ENCODE measurements around the gene PLCZ1.
"Not testable (repeated sequence)": the region's sequence is repeated elsewhere in the genome, so short reads cannot be mapped to it uniquely, and the experiment has no call there.

The PLCZ1 gene

DNA sequence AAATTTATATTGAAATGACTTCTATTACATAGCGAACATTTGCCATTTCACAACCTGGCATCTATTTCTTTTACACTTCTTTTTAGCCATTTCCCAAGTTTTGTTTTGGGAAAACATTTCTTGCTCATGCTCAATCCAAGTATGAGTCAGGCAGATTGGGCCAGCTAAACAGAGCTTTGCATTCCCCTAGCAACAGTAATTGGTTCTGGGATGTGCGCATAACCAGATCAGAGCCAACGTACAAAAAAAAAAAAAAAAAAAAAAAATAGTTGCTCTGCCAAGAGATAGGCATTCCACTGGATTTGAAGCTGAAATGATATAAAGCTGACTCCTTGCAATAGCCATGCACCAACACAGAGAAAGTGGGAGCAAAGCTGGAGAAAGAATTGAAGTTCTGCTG lies 37.5 kb downstream of the PLCZ1 start:
- no peak for DNase-seq (ENCODE audit: low read depth)

DNA sequence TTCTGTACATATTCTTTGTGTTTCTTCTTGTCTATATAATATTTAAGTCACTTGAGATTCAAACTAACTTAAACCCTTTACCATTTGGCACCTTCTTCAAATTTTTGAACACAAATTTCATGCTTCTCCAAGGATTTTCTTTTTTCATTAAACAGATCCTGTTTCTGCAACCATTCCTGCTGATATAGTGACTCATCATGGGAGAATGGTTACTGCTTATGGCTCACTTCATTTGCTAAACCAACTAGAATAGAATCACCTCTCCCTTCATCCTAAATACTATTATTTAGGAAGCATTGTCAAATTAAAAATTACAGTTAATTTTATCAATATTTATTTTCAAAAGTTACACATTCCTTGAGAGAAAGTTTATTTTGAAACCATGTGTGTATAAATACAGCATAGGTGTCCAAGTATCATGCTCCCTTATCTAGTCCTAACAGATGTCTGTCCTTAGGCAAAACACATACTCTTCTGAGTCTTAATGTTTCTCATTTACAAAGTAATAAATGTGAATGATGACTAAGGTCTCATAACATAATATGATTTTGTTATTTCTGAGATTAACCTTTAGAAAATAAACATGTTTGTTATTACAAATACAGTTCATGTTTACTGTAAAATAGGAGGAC lies 40.7 kb downstream of the PLCZ1 start:
- DNase-seq (ENCODE audit: low read depth), result no peak

DNA sequence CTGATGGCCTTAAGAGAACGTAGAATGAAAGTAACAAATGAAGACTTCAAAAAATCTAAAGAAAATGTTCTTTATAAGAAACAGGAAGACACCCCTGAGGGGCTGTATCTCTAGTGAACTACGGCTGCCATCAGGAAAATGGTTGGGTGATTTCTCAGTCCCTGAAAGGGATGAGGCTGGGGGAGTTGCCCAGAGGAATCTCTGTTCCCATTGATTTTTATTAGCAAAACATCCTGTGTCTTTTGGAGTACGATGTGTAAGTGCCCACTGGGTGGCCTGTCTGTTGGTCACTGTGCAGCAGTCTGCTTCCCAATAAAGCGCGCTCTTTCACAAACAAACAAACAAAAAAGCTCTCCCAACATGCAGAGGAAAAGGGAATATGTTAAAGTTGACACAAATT lies 43.8 kb downstream of the PLCZ1 start:
- not testable (repeated sequence) for DNase-seq (ENCODE audit: low read depth)

DNA sequence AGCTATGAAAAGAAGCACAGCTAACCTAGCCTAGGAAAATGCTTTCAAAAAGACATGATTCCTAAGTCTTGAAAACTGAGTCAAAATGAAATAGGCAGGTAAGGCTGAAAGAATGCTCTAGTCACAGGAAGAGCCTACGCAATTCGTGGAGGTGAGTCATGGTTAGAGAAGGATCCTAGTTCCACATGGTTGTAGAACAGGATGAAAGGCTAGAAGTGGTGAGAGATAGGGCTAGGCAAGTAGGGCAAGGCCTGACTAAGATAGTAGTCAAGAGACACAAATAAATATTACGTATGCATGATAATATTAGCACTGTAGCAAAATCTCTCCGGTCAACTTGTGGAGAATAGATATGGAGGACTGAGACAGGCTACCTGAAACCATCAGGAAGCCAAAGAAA lies 47.2 kb downstream of the PLCZ1 start:
- DNase-seq (ENCODE audit: low read depth), result no peak

DNA sequence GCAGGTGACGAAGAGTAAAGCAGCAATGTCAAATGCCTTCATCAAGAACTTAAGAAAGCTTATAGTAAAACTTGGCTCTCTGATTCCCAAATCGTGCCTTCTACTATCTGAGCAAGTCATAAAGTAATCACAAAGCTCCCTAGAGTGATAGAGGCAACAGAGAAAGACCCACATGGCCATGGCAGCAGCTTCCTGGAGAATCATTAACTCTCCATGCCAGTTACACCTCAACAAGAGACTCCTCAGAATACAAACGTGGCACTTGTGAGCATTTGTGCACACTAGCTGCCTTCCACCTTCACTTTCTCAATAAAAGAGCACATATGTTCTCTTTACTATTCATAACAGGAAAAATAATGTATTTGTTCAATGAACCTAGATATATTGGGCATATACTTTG lies 48.0 kb downstream of the PLCZ1 start:
- no peak for DNase-seq (ENCODE audit: low read depth)

DNA sequence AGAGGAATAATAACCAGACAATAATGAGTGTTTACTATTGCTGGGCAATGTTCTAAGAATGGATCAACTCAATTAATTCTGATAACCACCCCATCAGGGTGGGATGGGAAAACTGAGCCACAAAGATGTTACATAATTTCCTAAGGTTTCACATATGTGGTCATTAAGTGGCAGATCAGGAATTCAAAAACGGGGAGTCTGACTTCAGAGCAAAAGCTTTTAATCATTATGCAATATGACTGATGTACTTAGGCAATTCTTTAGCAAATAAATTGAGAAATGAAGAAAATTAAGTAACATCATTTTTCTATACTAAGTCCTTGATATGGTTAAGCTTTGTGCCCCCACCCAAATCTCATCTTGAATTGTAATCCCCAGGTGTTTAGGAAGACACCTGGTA lies 53.4 kb downstream of the PLCZ1 start:
- DNase-seq (ENCODE audit: low read depth), result no peak

DNA sequence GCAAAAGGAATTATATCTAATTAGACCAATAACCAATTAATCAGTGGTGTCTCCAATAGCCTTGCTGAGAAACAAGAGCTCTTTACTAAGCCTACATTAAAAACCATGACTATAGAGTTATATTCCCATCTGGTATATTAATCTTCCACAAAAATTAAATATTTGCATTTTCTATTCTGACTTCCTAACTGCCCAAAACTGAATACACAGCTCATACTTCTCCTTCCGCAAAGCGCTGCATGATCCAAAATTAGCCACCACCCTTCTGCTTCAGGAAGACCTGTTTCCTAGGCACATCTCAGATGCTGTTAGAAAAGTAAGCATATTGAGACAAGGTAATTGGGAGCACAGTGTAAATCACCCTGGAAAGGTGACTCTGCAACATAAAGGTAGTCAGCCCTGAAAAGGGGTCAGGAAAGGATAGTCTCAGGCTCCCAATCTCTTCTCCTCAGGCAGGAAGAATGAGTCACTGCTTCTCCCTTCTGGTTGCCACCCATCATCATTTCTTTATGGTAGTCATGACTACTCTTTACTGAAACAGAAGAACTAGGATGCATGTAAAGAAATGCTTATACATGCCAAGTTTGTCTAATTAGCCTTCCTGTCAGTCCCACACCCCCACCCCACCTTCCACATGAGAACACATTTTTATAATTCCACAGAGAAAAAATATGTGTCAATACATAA lies 54.3 kb downstream of the PLCZ1 start:
- DNase-seq (ENCODE audit: low read depth), result no peak

DNA sequence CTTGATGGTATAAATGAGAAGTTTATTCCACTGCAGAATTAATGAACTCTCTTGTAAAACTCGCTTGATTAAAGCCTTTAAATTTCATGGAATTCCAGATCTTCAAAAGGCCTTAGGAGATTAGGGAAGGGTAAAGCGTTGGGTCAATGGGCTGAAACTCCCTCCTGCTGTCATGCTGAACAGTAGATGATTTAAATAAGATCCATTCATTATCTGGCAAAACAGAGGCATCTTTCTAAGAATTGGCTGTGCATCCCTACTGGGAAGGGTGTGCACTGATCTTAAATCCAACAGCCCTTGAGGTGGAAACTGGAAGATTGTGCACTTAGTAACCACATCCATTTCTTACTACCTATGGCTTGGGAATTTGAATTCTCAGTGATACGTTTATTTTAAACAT lies 56.0 kb downstream of the PLCZ1 start:
- DNase-seq (ENCODE audit: low read depth), result no peak

DNA sequence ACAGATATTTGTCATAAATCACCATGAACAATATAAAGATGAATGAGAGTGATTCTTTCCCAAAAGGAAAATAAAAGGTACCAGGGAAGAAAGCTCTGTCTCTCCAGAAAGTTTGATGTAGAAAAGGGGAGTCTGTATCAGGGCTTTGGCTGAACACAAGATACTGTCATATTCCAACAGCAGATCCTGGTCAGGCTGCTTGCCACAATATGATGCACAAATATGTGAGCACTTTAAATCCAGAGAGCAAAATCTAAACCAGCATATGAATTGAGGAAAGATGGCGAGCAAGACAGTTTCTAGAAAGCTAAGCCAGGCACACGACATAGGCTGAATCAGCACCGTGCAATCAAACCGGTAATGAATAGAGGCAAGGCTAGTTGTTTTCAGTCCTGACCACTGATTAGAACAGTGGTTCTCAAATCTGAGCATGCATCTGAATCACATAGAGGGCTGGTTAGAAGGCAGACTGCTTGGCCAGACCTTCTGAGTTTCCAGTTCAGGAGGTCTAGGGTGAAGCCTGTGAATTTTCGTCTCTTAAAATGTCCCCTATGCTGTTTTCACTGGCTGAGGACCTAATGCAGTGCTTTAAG lies 60.7 kb downstream of the PLCZ1 start:
- no peak for DNase-seq (ENCODE audit: low read depth)

DNA sequence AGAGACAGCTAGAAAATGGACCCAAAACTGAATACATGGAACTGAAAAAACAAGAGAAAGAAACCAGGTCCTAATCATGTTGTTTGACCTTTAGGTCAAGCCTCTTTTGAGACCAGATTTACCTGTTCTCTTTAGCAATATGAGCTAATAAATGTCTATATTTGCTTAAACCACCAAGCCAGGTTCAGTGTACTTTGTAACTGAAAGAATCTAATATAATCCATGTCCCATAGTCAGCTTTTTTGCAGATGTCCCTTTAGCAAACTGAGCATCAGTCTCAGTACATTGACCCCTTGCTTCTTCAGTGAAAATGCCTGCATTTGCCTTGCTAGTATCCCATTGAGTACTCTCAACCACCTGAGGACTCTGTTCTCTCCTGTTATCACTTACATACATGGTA lies 61.7 kb downstream of the PLCZ1 start:
- no peak for DNase-seq (ENCODE audit: low read depth)

DNA sequence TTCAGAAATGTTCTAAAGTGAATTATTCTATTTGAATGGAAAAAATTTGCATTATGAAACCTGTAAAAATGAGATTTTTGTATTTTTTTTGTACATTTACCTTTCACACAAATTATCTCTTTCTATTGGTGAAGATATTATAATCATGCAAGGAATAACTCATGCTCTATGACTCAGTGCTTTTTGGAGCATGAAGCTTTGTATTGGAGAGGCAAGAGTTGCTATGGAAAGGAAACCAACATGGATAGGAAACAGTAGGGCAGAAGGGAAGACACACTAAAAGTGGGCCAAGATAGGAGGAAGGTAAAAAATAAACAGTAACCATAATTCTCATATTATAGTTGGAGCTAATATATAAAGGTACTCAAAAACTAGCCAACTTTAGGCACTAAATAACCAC lies 79.0 kb downstream of the PLCZ1 start:
- no peak for DNase-seq (ENCODE audit: low read depth)

DNA sequence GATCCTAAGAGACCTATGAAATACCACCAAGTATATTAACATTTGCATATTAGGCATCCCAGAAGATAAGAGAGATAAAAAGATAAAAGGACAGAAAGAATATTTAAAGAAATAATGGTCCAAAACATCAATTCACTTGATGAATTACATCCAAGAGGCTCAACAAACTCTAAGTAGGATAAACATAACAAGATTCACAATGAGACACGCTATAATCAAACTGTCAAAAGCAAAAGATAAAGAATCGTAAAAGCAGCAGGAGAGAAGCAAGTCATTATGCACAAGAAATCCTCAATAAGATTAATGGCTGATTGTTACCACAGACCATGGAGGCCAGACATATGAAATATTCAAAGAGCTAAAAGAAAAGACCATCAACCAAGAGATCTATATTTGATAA lies 79.6 kb downstream of the PLCZ1 start:
- no peak for DNase-seq (ENCODE audit: low read depth)

DNA sequence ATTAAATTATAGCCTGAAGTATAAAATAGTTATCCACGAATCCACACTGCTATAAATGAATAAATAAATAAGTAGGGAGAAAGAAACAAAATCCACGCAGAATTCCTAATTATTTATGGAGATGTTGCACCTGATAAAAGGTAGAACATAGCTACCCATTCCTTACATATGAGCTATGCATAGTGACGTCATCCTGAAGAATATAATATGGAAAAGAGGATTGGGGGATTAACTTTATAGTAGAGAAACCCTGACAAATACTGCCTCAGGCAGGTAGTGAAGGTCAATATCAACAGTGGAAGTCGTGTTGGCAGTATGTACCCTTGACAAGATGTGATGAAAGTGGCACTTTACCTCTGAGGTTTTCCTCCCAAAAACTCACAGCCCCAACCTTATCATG lies 82.5 kb downstream of the PLCZ1 start:
- DNase-seq (ENCODE audit: low read depth), result no peak

DNA sequence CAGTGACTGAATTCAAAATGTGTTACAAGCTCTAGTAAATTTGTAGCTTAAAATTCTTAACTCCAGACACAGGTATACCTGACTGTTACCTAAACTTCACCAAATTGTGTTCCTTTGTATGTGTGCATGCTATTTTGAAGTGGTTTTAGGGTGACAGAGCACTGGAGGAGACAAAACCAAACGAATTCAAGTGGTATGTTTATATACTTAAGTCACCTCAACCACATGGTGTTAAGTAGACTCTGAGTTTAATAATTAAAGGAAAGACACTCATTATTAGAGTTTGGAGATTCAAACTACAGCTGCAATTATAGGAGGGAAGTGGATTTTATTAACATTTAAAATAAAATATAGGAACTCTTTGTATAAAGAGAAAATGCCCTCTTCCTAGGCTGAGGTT lies 84.3 kb downstream of the PLCZ1 start:
- no peak for DNase-seq (ENCODE audit: low read depth)

DNA sequence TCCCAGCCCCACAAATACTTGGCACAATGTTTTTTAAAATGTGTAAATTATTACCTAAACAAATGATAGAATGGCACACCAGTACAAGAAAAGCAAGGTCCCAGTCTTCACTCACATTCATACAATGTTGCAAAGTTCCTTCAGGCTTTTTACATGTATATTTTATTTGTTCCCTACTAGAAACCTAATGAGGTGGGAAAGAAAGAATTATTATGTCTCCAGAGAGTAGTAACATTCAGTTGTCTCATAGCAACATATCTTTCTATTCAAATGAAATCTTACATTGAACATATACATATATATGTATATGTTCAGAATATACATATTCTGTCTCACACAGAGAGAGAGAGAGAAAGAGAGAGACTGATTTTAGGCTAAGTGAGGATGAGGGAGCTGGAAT lies 85.2 kb downstream of the PLCZ1 start:
- no peak for DNase-seq (ENCODE audit: low read depth)

DNA sequence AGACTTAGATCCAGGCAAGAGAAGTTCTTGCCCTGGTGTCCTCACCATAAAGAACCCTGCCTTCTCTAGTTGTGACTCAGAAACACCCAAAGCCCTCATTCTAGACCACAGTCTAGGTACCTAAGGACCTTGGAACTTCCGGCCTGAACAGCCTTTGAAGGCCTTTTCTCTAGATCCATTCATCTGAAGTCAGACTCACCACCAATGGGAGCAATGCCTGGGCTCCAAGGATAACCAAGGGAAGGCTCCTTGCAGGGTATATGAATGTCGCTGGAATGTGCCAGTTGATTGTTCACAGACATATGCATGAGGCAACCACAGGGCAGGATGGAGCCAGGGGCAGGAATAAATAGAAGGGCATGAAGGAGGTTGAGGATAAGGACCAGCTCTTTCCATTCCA lies 86.3 kb downstream of the PLCZ1 start:
- no peak for DNase-seq (ENCODE audit: low read depth)

DNA sequence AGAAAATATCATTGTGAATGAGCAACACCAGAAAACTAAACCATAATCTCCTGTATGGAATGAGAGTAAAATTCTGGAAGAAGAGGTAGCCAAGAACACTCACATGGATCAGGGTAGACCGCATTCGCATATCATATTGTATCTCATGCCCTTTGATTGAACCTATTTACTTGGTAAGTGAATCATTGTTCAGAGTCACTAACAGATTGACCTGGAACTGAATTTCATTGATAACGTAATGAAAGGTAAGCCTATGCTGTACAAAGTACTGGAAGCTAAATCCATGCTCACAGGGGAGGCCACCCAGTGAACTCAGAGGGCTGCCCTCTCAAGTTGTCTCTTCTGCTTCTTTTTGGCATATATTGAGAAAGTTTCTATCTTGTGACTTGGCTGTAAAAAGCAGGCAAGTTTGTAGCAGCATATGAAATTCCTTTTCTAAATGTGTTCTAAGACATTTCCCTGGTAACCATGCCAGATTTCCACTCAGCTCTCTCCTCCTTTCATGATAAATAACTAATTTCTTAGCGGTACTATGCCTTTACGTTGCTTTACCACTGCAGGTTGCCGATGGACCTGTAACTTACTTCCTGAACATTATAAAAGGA lies 91.4 kb downstream of the PLCZ1 start:
- no peak for DNase-seq (ENCODE audit: low read depth)

DNA sequence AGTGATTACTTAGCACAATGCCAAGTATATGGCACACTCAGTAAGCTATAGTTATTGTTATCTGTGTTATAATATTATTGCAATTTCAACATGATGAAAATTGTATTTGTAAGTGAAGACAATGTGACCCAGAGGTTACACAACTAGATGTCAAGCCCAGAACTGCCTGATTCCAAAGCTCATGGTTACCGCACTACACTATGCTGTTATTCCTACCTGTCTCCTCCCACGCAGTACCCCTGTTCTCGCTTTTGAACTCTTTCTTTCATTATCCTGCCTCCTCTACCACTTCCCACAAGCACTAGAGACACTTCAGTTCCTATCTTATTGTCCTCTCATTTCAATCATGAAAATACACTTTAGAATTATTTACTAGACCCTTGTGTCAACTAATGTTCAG lies 93.2 kb downstream of the PLCZ1 start:
- DNase-seq (ENCODE audit: low read depth), result no peak

DNA sequence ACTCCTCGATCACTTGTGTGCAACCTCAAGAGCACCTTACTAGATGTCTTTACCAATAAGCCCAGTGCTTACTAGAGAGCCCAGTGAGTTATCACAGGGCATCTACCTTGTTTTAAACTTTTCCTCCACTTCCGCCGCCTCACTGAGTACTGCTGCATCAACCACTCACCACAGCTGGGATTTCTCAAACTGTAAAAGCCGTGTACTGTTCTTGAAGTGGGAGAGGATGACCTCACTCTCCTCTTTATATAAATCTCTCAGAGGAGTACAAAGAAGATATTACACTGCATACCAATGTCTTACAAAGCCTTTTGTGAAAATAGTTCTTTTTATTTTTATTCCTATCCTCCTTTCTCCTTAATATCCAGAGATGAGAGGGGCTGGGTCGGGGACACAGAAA lies 94.1 kb downstream of the PLCZ1 start:
- DNase-seq (ENCODE audit: low read depth), result no peak

DNA sequence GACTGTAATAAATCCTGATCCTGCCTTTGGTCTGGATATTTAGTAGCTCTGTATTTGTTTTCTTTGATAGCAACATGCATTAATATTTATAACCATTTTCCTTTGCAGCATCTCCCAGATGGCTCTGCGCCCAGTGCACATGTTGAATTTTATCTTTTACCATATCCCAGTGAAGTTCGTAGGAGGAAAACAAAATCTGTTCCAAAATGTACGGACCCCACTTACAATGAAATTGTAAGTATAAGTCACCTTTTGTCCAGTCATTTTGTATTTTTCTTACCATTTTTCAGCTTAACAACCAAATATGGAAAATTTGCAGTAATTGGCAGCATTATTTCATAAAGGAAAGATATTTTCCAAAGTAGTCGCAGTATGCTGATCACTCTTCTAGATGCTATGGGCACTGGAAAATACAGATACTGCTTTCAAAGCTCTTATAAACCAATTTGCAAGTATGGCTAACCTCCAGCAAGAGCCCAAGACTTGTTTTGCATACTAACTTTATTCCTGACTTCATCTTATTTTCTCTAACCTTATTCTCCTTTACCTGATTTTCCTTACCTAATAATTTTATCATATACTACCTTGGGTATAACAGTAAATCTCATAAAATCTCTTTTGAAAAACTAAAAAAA lies 97.4 kb downstream of the PLCZ1 start:
- DNase-seq (ENCODE audit: low read depth), result no peak

DNA sequence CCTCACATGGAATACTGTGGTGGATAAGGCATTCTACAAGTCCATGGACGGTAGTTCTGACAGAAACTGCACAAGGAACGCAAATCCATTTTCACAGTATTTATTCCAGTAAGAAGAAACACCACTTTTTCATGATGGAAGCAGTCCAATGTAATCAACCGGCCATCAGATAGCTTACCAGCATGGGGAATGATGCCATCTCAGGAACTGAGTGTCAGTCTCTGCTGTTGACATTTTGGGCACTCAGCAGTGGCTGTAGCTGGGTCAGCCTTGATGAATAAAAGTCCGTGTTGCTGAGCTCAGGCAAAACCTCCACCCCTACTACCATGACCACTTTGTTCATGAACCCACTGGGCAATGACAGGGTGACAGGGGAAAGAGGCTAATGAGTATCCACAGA lies 103.4 kb downstream of the PLCZ1 start:
- no peak for DNase-seq (ENCODE audit: low read depth)
